ACC112 (cell line): ENCODE measurements around the gene MPHOSPH9.

Source experiments
- H2AFZ ChIP-seq: fragments of 200-600 bp; sonication (generic); one replicate; pipeline ENCODE4 v1.6.0; 2017; ENCODE audit warnings: antibody characterized with exemption, low read length; ENCODE audit not compliant: unreplicated experiment
- H3K27ac ChIP-seq: fragments of 200-600 bp; sonication (generic); 2 replicates; pipeline ENCODE4 v1.5.1; 2014; ENCODE audit warnings: low read depth, mild to moderate bottlenecking, antibody characterized with exemption, low read length, moderate library complexity
- H3K27me3 ChIP-seq: fragments of 200-600 bp; sonication (generic); 2 replicates; pipeline ENCODE4 v1.6.1; 2014; ENCODE audit warnings: mild to moderate bottlenecking, antibody characterized with exemption, low read length, moderate library complexity, mixed read lengths; ENCODE audit not compliant: insufficient read depth
- H3K36me3 ChIP-seq: fragments of 200-600 bp; sonication (generic); 2 replicates; pipeline ENCODE4 v1.6.1; 2016; ENCODE audit warnings: mild to moderate bottlenecking, antibody characterized with exemption, low read length, moderate library complexity, mixed read lengths; ENCODE audit not compliant: insufficient read depth
- H3K4me1 ChIP-seq: fragments of 200-600 bp; sonication (generic); one replicate; pipeline ENCODE4 v1.6.1; 2016; ENCODE audit warnings: low read length, mixed read lengths; ENCODE audit not compliant: insufficient read depth, unreplicated experiment, control insufficient read depth
- H3K4me3 ChIP-seq: fragments of 200-600 bp; sonication (generic); 2 replicates; pipeline ENCODE4 v1.5.1; 2014; ENCODE audit warnings: mild to moderate bottlenecking, low read depth, low read length
- H3K79me2 ChIP-seq: fragments of 200-600 bp; sonication (generic); one replicate; pipeline ENCODE4 v1.6.0; 2016; ENCODE audit warnings: low read length; ENCODE audit not compliant: control insufficient read depth, unreplicated experiment, insufficient read depth

Gene MPHOSPH9, protein sequence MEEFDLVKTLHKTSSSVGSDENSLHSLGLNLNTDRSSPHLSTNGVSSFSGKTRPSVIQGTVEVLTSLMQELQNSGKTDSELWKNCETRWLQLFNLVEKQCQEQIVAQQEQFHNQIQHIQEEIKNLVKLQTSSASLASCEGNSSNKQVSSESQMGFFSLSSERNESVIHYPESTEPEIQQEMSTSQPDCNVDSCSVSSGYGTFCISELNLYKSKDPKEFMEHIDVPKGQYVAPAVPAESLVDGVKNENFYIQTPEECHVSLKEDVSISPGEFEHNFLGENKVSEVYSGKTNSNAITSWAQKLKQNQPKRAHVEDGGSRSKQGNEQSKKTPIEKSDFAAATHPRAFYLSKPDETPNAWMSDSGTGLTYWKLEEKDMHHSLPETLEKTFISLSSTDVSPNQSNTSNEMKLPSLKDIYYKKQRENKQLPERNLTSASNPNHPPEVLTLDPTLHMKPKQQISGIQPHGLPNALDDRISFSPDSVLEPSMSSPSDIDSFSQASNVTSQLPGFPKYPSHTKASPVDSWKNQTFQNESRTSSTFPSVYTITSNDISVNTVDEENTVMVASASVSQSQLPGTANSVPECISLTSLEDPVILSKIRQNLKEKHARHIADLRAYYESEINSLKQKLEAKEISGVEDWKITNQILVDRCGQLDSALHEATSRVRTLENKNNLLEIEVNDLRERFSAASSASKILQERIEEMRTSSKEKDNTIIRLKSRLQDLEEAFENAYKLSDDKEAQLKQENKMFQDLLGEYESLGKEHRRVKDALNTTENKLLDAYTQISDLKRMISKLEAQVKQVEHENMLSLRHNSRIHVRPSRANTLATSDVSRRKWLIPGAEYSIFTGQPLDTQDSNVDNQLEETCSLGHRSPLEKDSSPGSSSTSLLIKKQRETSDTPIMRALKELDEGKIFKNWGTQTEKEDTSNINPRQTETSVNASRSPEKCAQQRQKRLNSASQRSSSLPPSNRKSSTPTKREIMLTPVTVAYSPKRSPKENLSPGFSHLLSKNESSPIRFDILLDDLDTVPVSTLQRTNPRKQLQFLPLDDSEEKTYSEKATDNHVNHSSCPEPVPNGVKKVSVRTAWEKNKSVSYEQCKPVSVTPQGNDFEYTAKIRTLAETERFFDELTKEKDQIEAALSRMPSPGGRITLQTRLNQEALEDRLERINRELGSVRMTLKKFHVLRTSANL

DNA sequence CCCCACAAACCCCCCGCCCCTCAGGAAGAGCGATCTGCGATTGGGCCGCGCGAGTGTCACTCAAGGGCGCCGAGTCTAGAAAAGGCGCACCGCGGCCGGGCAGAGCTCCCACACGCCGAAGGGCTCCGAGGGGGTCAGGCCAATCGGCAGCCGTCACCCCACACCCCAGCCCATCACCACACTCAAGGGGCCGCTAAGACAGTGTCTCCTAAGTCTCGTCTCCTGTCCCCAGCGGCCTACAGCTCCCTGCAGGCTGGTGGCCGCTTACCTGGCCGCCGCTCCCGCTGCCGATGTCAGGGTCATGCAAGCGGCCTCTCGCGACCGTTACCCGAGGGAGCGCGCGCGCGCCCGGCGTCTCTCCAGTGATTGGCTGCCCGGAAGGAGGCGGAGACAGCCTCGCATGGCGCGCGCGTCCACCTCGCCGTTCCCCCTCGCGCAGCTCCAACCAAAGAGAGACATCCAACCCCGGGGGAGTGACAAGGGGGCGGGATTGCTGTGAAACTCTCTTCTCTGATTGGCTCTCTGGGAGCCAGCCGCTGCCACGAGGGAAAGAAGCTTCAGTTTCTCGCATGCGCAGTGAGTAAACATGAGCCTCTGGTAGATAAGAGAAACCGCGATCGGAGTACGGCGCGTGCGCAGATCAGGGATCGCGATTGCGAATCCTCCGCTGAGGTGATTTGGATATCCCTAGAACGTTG lies at the start of gene MPHOSPH9, which contains the start of gene MTRFR:
MPHOSPH9 (minus strand) TSS at position 335 of the 698 bp plus-strand sequence. CDS start 2,777 bp downstream, outside the sequence.
MTRFR (plus strand) TSS at position 630 of the 698 bp plus-strand sequence. CDS start 20,239 bp downstream, outside the sequence.
- Histone ChIP-seq H3K4me1 (peaks cover 21% of the 10 kb centered on the region), H3K4me3 (peak within 1 kb of the TSS; percentile 91)

DNA sequence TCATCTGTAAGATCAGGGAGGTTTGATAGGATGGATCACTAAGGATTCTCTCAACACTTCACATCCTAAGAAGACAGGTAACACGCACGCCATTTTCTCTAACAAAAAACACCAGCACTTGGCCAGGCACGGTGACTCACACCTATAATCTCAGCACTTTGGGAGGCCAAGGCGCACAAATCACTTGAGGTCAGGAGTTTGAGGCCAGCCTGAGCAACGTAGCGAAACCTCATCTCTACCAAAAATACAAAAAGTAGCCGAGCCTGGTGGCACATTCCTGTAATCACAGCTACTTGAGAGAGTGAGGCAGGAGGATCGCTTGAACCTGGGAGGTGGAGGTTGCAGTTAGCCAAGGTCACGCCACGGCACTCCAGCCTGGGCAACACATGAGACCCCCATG lies 49.2 kb upstream of the MPHOSPH9 start:
- H3K36me3 ChIP-seq = no peaks in the 10 kb centered on the region
- H2AFZ ChIP-seq = no peak overlapping the region
- no peaks in the 10 kb centered on the region for H3K4me1 ChIP-seq
- H3K27ac ChIP-seq = no peak overlapping the region
- no peaks in the 10 kb centered on the region for H3K27me3 ChIP-seq
- no peaks in the 10 kb centered on the region for H3K79me2 ChIP-seq
- no peak overlapping the region for H3K4me3 ChIP-seq

More for the DNA sequence above, at the start of gene MPHOSPH9, which contains the start of gene MTRFR:
- Histone ChIP-seq H3K27me3 (no peaks in the 10 kb centered on the region), H2AFZ (peak within 1 kb of the TSS; percentile 90), H3K79me2 (peaks cover 55% of the 10 kb centered on the region), H3K36me3 (no peaks in the 10 kb centered on the region), H3K27ac (peak within 1 kb of the TSS; percentile 59)

DNA sequence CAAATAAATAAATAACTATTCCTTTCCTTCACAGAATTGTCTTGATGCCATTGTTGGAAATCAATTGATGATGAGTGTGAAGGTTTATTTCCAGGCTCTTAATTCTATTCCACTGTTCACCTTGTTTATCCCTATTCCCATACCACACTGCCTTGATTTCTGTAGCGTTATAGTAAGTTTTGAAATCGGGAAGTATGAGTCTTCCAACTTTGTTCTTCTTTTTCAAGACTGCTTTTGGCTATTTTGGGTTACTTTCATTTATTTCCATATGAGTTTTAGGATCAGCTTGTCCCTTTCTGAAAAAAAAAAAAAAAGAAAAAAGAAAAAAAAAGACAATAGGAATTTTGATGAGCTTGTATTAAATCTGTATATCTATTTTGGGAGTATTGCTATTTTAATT lies 48.0 kb upstream of the MPHOSPH9 start:
- H3K27ac ChIP-seq = no peak overlapping the region
- H3K4me1 ChIP-seq = no peaks in the 10 kb centered on the region
- H3K36me3 ChIP-seq = no peaks in the 10 kb centered on the region
- no peaks in the 10 kb centered on the region for H3K79me2 ChIP-seq
- H2AFZ ChIP-seq = no peak overlapping the region
- no peak overlapping the region for H3K4me3 ChIP-seq
- no peaks in the 10 kb centered on the region for H3K27me3 ChIP-seq

GRCh38 chr12:123278101-123278627 lies 45.2 kb upstream of the MPHOSPH9 start:
- H3K27ac ChIP-seq = no peak overlapping the region

DNA sequence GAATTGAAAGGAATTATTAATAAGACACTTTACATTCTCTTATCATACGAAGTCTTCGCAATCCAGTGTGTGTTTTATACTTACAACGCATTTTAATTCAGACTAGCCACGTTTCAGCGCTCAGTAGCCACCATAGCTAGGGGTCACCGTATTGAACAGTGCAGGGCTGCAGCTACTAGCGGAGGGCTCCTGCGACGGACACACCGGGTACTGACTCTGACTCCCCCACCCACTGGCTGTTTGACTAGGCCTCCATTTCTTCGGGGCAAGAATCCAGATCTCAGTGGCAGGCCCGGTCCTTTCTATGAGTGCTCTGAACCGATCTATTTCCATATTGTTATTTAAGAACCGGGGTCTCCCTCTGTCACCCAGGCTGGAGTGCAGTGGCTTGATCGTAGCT lies 40.2 kb upstream of the MPHOSPH9 start:
- Histone ChIP-seq H2AFZ (no peak overlapping the region), H3K4me1 (peaks cover 16% of the 10 kb centered on the region), H3K79me2 (peaks cover 37% of the 10 kb centered on the region), H3K4me3 (no peak overlapping the region), H3K36me3 (no peaks in the 10 kb centered on the region), H3K27me3 (no peaks in the 10 kb centered on the region), H3K27ac (no peak overlapping the region)

More at GRCh38 chr12:123278101-123278627, 45.2 kb upstream of the MPHOSPH9 start:
- Histone ChIP-seq H3K27me3 (no peaks in the 10 kb centered on the region), H3K79me2 (no peaks in the 10 kb centered on the region), H3K36me3 (no peaks in the 10 kb centered on the region), H3K4me1 (no peaks in the 10 kb centered on the region), H3K4me3 (no peak overlapping the region), H2AFZ (no peak overlapping the region)

GRCh38 chr12:123271001-123271668 lies 38.2 kb upstream of the MPHOSPH9 start:
- H2AFZ ChIP-seq = peak overlapping the region; percentile 85
- H3K79me2 ChIP-seq = peaks cover 56% of the 10 kb centered on the region
- H3K27ac ChIP-seq = no peak overlapping the region
- peak overlapping the region; percentile 92 for H3K4me3 ChIP-seq
- H3K4me1 ChIP-seq = peaks cover 16% of the 10 kb centered on the region
- no peaks in the 10 kb centered on the region for H3K27me3 ChIP-seq
- H3K36me3 ChIP-seq = no peaks in the 10 kb centered on the region

DNA sequence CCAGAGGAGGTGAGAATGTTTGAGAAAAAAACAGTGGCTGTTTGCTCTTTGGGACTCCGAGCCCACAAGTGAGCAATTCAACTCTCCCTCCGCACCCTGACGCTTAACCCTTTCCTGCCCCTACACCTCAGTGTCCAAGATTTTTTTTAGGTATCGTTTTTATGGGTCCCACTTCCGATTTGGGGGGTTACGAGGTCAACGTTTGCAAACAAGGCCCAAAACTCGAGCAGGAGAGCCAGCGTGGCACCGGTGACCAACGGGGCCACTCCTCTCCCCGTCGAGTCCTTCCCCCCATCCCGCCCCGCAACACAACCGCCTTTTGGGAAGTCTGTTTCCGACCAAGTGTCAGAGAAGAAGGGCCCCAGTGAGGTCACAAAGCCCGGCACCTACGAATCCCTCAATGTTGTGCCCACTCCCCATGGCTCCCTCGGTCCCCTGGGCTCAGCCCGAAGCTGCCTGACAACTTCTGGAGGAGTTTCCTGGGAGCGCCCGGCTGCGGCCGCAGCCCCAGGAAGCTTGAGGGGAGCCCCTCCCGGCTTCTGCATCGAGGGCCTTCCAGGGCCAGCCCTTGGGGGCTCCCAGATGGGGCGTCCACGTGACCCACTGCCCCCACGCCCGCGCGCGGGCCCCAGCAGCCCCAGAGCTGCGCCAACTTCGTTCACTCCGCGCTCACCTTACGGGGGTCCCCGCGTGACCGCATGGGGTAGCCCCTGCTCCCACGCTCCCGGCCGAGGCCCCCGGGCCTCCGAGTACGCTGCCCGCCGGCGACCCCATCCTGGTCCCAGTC lies 37.5 kb upstream of the MPHOSPH9 start:
- H2AFZ ChIP-seq = peak overlapping the region; percentile 86
- peak overlapping the region; percentile 31 for H3K27ac ChIP-seq
- H3K4me3 ChIP-seq = peak overlapping the region; percentile 92
- peaks cover 56% of the 10 kb centered on the region for H3K79me2 ChIP-seq
- no peaks in the 10 kb centered on the region for H3K36me3 ChIP-seq
- peaks cover 16% of the 10 kb centered on the region for H3K4me1 ChIP-seq
- H3K27me3 ChIP-seq = no peaks in the 10 kb centered on the region

GRCh38 chr12:123269896-123270213 lies 36.9 kb upstream of the MPHOSPH9 start:
- Histone ChIP-seq H3K79me2 (peaks cover 56% of the 10 kb centered on the region), H3K27me3 (no peaks in the 10 kb centered on the region), H3K27ac (peak overlapping the region; percentile 31), H3K4me1 (peaks cover 16% of the 10 kb centered on the region), H3K36me3 (no peaks in the 10 kb centered on the region), H3K4me3 (peak overlapping the region; percentile 92), H2AFZ (peak overlapping the region; percentile 86)

DNA sequence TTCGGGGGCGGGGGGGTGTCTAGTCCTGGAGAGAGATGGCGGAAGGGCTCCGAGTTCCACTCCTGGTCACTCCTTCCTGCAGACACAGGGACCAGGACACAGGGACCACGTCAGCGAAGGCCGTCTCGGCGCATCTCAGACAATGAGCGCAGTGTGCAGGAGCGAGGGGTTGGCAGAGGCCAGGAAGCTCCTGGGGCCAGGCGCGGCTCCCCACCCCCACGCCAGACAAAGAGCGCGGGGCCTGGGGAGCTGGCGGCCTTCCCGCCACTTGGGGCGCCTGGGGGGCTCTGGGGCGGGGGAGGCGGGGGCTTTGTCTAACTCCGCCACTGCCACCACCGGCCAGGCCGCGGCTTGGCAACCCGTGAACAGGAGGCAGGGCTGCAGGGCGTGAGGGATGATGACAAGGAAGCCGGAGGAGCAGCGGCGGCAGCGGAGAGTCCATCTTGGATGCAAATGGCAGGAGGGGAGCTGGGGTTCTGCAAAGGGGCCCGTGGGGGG lies 36.5 kb upstream of the MPHOSPH9 start:
- H3K4me3 ChIP-seq = peak overlapping the region; percentile 92
- H3K79me2 ChIP-seq = peaks cover 56% of the 10 kb centered on the region
- peak overlapping the region; percentile 31 for H3K27ac ChIP-seq

More for the DNA sequence above, 36.5 kb upstream of the MPHOSPH9 start:
- H3K27me3 ChIP-seq = no peaks in the 10 kb centered on the region
- peak overlapping the region; percentile 86 for H2AFZ ChIP-seq
- peaks cover 16% of the 10 kb centered on the region for H3K4me1 ChIP-seq
- H3K36me3 ChIP-seq = no peaks in the 10 kb centered on the region
